ENCODE data around the gene PRXL2B.

PRXL2B gene

DNA sequence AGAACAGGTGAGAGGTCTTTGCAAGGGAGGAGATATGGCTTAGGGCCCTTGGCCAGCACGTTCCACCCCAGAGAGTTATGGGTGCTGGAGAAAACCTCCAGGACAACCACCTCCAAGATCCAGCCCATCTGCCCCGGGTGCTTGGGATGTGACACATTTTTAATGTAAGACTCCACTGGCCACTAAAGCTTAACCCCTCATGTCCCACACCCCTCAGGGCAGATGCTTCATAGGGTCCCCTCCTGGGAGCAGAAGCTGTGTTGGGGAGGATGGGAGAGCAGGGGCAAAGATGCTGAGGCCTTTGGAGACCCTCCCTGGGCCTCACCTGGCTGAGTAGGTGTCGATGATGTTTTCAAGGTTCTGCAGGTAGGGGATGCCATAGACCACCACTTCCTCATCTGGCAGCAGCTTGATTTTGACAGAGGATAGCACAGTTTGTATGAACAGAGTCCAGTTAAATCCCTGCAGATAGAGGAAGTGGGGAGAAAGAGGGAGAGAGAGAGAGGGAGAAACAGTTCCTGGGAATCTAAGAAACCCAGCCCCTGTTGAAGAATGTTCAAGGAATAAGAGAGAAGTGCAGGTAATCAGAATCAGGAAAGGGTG is 11.9 kb downstream of the PRXL2B start:
- no peak for DNase-seq (ENCODE audit: low spot score)

DNA sequence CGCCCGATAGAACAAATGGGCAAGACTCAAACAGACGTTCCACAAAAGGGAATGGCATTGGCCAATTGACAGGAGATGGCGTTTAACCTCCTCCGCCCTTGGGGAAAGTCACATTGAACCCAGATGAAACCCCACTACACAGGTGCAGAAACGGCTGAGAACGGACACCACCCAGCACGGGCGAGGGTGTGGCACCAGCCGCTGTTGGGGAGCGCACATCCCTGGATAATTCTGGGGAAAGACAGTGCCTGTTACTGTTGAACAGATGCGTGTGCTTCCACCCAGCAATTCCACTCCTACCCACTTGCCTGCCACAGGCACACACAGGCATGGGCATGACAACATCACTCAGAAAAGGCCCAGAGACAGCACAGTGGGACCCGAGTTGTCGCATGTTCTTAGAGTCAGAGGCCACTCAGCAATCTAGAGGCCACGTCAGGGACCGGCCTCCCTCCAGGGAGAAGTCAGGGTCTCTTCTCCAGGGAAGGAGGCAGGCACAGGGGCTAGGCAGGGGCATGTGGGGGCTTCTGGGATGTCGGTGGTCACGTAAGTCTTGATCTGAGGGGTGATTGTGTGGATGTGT is 15.2 kb downstream of the PRXL2B start:
- DNase-seq (ENCODE audit: low spot score), result no peak

DNA sequence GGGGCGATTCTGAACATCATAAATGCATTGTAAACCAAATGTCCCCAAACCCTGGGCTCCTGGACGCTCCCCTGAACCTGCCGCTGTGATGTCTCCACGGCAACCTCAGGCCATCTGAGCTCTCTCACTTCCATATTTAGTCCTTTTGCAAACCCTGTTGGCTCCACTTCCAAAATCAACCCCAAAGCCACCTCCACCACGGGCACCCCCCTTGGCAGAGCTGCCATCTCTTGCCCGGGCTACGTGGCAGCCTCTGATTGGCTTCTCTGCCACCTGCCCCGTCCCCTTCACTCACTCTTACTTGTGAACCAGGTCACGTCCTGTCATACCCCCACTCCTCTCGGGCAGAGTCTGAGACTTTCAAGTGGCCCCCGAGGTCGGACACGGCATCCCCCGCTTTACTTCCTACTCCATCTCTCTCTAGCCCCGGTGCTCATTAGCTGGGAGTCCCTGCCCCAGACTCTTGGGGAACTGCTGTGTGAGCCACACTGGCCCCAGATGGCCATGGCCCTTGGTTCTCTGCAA is 15.8 kb downstream of the PRXL2B start:
- DNase-seq (ENCODE audit: low spot score), result no peak

DNA sequence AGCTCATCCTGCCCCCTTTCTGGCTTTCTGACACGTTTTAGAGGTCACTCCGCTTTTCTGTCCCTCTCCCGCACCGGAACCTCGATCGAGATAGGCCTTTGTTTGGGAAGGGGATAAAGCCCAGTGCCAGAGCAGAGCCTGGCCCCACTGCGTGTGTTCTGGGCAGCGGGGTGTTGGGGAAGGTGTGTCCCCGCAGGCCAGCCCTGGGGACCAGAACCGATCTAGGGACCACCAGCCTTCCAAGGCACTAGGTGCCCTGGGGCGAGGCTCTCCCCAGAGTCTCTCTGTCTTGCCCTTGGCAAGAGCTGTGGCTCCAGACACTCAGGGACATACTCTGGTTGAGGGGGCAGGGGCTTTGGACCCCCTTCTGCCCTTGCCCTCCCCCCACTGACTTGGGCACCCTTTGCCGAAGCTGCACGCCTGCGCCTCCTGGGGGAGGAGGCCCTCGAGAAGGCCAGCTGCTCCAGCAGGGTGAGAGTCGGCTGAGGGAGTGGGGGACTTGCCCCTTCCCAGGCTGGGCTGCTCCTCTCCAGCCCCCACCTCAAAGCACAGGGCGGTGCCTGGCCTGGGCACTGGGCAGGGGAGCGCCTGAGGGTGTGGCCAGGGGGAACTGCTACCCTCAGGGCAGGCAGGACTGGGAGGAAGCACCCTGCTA is 16.4 kb downstream of the PRXL2B start:
- DNase-seq (ENCODE audit: low spot score), result no peak

DNA sequence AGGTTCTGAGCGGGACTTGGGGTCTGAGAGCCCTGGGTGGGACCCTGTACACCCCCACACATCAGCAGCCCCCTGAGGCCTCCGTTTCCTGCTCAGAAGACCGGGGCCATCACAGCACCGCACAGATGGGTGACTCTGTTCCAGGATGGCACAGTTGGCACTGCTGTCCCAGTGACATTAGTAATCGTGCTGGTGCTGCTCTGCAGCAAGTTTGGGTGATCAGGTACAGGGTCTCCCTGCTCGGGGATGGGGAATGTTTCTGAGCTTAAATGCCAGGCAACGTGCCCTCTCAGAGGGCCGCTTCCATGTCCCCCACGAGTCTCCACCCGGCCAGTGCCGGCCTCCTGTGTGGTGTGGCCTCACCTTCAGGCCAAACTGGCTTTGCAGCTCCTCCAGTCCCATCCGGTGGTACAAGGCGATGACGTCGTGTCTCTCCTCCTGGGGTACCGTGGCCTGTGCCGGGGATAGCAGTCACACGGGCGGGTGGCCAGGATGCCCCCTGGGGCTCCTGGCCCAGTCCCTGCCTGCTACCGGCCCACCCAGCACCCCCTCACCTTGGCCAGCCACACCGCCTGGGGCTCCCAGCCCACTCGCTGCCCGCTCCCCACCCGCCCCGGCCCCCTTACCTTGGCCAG is 17.1 kb downstream of the PRXL2B start:
- DNase-seq (ENCODE audit: low spot score), result no peak

DNA sequence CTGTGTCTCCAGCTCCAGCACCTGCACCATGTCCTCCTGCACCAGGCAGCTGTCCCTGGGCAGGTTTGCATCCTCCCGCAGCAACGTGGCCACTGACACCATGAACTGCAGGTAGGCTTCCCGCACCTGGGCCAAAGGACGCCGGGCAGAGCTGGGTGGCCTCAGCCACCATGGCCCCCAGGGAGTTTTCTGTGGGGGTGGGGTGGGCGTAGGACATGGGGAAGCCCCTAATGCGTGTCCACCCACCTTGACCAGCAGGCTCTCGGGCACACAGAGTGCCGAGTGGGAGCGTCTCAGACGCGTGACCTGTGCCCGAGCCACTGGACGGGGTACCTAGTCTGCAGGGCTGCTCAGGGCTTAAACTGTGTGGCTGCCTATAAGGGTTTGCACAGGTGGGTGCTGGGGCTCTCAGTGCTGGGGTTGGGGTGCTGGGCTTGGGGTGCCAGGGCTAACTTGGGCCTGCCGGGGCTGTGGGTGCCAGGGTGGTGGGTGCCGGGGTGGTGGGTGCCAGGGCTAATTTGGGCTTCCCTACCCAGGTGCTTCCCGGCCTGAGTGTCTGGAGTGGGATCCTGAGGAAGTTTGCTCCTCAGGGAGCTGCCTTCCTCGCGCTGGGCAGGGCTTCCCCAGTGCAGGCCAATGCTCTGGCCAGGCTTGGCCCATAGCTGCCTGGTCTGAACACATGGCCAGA is 17.7 kb downstream of the PRXL2B start:
- no peak for DNase-seq (ENCODE audit: low spot score)

DNA sequence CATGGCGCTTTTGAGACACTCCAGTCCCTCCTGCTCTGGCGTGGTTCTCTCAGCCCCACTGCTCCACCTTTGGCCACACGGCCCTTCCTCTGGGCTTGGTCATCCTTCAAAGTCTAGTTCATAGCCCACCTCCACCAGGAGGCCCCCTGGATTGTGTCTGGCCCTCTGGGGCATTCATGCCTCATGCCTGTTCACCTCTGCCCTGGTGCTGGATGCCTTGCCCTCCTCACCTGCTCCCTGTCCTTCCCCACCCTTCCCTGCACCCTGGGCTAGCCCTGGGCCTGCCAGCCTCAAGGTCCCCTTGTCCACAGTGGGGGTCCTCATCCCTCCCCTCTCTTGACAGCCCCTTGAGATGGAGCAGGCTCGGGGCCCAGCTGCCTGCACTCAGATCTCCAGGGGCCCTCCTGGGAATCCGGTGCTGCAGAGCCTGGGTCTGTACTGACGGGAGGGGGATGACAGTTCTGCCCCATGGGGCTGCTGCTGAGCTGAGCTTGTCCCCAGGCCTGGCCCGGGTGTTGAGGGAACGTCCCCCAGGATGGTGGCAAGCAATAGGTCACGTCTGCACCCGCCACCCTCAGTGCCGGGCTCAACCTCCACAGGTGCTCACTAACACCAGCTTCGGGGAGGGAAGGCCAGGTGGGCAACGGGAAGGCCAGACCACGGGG is 18.4 kb downstream of the PRXL2B start:
- no peak for DNase-seq (ENCODE audit: low spot score)

DNA sequence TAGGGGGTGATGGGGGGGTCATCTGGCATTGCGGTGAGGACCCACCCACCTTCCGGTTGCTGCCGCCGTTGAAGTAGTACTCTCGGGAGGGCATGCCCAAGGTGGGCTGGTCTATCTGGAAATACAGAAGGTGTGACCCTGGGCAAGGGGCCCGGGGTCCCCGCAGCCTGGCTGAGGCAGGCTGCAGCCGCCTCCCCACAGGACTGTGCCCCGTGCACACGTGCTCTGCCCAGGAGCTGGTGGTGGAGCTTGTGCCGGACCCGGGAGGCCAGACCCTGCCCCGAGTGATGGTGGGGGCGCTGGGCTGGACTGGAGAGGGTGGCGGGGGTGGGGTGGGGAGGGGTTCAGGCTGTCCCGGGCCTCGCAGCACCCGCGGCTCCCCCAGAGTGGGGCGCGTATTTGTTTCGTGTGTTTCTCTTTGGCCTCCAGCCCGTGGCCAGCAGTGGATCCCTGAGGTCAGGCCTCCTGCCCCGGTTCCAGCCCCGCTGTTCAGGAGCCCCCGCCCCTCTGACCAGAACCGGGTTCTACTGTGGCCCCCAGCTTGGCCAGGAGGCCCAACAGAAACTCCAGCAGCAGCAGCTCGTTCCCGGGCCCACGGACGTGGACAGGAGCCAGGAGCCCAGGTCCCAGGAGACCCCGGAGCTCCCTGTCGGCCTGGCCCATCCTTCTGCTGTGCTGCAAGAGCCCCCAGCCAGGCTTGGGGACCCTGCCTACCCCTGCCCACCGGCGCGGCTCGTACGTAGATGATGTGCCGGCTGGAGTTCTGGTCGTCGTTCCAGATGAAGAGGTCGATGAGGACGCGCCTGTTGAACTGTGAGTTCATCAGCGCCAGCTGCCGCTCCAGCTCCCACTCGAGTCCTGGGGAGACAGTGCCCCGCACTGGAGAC is 19.2 kb downstream of the PRXL2B start:
- DNase-seq (ENCODE audit: low spot score), result no peak

DNA sequence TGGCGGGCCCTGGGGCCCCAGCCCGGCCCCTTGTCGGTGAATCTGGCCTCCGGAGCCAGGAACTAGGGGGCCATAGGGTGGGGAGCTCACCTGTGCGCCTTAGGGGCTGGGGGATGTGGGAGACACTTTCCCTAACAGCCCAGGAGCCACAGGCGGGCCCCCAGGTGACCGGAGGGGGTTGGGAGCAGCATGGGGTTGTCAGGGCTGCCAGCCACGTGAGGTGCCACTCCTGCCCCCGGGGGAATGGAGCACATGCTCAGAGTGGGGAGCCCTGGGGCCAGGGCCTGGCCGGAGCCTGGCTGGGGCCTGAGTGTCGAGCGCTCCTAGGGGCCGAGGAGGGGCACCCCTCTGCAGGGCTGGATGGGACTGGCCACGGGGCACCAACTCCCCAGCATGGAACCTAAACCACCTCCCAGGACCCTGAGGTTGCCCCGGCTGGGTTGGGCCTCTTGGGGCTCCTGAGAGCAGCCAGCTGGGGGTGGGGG is 19.9 kb downstream of the PRXL2B start:
- DNase-seq (ENCODE audit: low spot score), result no peak

DNA sequence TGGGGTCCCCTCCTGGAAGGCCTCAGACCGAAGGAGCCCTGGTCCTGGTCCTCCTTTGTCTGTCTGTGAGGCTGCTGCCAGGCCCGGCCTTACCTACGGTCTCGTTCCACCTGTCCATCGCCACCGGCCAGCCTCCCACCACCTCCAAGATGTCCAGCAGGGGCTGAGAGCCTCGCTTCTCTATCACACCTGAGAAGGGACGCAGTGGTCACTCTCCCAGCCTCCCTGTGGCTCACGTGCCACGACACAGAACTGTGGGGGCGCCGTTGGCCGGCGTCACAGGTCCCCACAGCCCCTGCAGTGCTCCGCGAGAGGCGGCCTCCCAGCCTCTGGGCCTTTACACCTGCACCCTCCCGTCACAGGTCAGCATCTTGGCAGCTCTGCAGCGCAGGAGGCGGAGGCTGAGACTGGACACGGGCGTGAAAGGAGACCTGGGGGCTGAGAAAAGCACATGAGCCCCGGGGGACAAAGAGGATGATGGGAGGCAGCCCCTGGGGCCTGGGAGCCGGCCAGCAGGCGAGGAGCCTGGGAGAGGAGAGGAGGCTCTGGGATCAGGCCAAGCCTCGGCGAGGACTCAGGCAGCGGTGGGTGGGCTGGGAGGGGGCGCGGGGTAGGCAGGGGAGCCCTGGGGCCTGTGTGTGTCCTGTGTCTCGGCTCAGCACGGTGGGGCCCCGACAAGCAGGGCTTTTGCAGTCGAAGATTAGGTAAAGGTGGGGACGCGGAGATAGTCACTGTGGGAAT is 20.5 kb downstream of the PRXL2B start:
- DNase-seq (ENCODE audit: low spot score), result no peak

DNA sequence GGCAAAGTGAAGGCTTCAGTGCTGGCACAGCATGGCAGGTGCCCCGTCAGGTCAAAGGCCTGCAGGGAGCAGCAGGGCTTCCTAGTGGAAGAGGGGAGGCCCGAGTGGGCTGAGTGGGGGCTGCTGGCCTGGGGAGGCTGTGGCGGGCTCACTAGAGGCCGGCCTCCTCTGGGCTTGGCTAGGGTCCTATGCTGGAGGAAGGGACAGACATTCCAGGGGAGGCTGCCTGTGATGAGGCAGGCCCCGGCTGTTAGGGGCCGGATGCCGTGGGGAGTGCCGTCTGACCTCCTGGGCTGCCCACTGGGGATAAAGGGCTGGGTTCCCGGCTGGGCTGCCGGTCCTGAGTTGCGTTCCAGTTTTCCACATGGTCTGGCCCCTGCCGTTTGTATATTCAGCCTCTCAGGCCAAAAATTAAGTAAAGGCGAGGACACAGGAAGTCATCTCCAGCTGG is 21.1 kb downstream of the PRXL2B start:
- DNase-seq (ENCODE audit: low spot score), result no peak

DNA sequence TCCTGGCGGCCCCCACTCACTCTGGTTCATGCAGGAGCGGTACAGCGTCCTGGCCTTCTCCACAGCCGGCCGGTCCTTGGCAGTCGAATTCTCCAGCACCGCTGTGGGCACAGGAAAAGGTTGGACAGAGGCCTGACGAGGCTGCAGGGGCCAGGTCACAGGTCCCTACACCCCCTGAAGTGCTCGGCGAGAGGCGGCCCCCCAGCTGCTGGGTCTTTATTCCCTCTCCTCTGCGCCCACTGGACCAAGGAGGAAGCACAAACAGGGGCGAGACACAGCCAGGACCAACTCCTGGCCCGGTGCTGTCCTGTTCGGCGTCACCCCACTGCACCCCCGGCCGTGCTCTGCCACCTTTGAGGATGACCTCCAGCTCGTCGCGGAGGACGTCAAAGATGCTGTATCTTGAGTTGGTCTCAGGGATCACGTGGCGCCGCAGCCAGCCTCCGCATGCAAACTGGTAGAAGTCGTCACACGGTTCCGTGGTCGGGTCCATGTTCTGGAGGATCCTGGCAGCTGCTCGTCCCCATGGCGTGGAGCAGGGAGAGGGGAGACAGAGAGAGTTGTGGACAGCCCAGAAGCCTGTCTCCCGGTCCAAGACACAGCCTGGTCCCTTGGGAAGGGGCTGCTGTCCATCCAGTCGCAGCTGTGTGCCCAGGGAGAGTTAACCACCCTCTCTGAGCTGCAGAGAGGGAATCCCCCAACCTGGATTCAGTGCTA is 22.9 kb downstream of the PRXL2B start:
- DNase-seq (ENCODE audit: low spot score), result no peak

DNA sequence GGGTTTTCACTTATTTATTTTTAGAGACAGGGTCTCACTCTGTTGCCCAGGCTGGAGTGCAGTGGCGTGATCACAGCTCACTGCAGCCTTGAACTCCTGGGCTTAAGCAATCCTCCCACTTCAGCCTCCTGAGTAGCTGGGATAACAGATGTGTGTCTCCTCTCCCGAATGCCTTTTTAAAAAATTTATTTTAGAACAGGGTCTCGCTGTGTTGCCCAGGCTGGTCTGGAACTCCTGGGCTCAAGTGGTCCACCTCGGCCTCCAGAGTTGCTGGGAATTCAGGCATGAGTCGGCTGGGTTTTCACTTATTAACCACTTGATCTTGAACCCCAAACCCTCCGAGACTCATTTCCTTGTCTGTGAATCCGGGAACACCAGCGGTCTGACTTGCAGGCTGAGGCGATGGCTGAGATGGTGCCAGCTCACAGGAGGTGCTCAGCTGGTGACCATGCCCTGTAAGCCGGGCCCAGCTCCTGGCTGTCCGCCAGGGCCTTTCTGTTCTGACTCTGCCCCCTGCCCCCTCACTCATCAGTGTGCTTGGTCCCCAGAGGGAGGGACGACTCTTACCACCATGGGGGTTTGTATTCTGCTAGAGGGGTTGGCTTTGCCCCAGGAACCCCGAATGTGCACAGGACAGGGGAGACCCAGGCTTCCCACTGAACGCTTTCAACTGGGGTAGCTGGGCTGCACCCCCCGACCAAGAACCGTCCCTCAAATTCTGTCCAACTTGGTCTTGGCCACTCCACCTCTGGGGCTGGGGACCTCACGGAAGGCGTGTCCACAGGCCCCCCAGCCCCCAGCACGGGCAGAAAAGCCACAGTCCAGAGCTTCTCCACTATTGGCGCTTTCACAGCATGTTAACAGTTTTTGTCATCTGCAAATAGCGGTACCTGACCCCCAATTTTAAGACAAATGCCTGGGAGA is 23.7 kb downstream of the PRXL2B start:
- no peak for DNase-seq (ENCODE audit: low spot score)

DNA sequence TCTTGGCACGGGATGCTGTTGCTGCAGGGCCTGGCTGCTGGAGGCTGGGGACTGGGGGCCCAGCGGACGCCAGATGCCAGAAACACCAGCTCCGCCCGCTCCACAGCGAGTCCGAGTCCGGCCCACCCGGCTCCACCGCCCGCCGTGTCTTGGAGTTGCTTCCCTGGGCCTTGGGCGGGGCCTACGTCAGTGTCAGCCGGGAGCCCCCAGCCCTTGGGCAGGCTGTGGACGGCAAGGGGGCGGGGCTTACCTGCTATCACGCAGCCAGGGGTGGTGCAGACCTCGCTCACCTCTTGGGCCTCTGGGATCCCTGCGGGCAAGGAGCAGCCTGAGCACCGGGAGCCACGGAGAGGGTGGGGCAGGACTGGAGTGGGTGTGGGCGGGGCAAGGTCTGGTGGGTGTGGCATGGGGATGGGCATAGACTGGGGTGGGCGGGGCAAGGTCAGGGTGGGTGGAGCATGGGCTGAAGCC is 24.5 kb downstream of the PRXL2B start:
- peak; percentile 42 for DNase-seq (ENCODE audit: low spot score)

DNA sequence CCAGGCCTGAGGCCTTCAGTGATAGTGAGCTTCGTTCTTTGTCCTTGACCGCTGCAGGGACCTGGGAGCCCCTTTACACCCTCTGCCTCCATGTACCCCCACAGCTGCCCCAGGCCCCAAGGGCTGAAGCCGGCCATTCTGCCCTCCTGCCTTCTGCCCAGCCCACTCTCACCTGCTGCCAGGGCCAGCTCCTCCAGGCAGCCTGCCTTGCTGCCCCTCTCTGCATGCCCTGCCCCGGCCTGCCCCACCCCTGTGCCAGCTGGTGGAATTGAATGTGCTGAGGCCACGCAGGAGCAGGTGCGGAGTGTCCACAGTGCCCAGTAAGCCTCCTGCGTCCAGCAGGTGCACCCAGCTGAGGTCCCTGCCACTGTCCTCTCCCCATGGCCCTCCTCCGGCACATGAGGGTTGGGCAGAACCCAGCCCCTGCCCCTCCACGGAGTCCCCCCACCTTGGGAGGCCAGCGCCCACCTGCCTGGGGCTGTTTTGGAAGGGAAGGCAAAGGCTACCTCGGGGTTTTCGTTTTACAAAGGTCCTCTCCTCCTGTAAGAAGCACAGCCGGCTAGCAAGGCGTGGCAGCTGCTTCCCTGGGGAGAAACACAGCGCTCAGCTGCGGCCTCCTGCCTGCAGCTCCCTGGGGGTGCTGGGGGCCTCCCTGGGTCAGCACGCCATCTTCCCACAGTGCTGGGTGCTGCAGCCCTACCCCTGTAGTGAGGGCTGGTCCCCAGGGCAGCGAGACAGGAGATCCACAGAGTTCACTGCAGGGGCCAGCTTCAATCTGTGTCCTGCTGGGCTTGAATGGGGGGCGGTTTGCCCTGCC is 25.3 kb downstream of the PRXL2B start:
- DNase-seq (ENCODE audit: low spot score), result no peak

DNA sequence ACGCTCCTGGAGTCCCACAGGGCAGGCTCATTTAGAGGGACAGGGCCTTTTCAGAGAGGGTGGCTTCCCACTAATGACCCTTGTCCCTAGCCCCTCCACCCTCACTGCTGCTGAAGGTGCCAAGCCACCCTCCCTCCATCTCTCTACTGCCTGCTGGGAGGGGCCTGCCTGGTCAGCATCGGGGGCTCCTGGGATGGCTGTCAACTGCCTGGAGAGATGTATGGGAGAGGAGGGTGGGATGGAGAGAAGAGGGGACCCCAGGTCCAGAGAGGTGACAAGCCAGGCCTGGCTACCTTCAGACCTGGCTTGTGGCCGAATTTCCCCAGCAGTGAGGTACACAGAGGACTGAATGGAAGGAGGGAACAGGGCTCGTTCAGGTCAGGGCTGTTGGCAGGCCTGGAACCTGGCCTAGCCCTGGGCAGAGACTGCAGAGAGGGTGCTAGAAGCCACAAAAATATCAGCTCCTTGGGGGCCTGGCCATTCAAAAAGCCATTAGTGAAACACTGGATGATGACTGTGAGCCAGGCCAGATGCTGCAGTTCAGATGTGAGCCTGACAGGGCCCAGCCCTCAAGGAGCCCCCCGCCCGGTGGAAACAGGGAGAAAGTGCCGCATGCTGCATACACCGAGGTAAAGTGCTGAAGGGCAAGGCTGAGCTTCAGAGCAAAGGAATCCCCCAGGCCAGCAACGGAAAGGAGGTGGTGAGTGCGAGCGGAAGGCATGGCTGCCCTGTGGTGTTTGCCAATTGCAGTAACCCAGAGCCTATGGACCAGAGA is 26.2 kb downstream of the PRXL2B start:
- DNase-seq (ENCODE audit: low spot score), result no peak
